MM.1S (cell line): Measurements from ENCODE around the gene PIGU.

ENCODE experiments used
- DNase-seq: peaks from one replicate; pipeline ENCODE4 v3.0.0-alpha.2; 2015
- H2AFZ ChIP-seq: fragments of 300-600 bp; sonication (generic); 2 replicates; pipeline ENCODE4 v1.6.0; 2016; ENCODE audit warnings: antibody characterized with exemption, low read length
- H3F3A ChIP-seq: fragments of 300-600 bp; sonication (generic); 2 replicates; pipeline ENCODE4 v1.6.1; 2016; ENCODE audit warnings: mild to moderate bottlenecking, antibody characterized with exemption, low read length, moderate library complexity, mixed read lengths; ENCODE audit not compliant: insufficient read depth
- H3K27ac ChIP-seq: fragments of 300-600 bp; sonication (generic); 2 replicates; pipeline ENCODE4 v1.5.1; 2016; ENCODE audit warnings: mild to moderate bottlenecking, low read length
- H3K27me3 ChIP-seq: fragments of 300-600 bp; sonication (generic); replicated peaks from 2 replicates; pipeline ENCODE4 v1.6.0; 2016; ENCODE audit warnings: low read length; ENCODE audit not compliant: insufficient read depth
- H3K36me3 ChIP-seq: fragments of 300-600 bp; sonication (generic); replicated peaks from 2 replicates; pipeline ENCODE4 v1.6.1; 2016; ENCODE audit warnings: mild to moderate bottlenecking, low read length, mixed read lengths; ENCODE audit not compliant: insufficient read depth
- H3K4me1 ChIP-seq: fragments of 300-600 bp; sonication (generic); 2 replicates; pipeline ENCODE4 v1.6.1; 2016; ENCODE audit warnings: low read length, mixed read lengths
- H3K4me2 ChIP-seq: fragments of 300-600 bp; sonication (generic); 2 replicates; pipeline ENCODE4 v1.6.0; 2016; ENCODE audit warnings: low read depth, low read length
- H3K4me3 ChIP-seq: fragments of 300-600 bp; sonication (generic); 2 replicates; pipeline ENCODE4 v1.5.1; 2016; ENCODE audit warnings: low read length, mixed read lengths
- H3K79me2 ChIP-seq: fragments of 300-600 bp; sonication (generic); 2 replicates; pipeline ENCODE4 v1.6.1; 2016; ENCODE audit warnings: mixed run types, low read length, mixed read lengths
- H3K9ac ChIP-seq: fragments of 300-600 bp; sonication (generic); 2 replicates; pipeline ENCODE4 v1.6.1; 2016; ENCODE audit warnings: low read length, mixed read lengths
- H3K9me2 ChIP-seq: fragments of 300-600 bp; sonication (generic); replicated peaks from 2 replicates; pipeline ENCODE4 v1.6.1; 2016; ENCODE audit warnings: mild to moderate bottlenecking, low read length, mixed read lengths; ENCODE audit not compliant: insufficient read depth
- H3K9me3 ChIP-seq: fragments of 300-600 bp; sonication (generic); replicated peaks from 2 replicates; pipeline ENCODE4 v1.6.1; 2016; ENCODE audit warnings: mild to moderate bottlenecking, low read length, mixed read lengths; ENCODE audit not compliant: insufficient read depth
- H4K20me1 ChIP-seq: fragments of 300-600 bp; sonication (generic); 2 replicates; pipeline ENCODE4 v1.6.1; 2016; ENCODE audit warnings: mild to moderate bottlenecking, low read length, moderate library complexity, mixed read lengths; ENCODE audit not compliant: insufficient read depth
- CTCF ChIP-seq: fragments of 300-600 bp; sonication (generic); IDR thresholded peaks from 2 replicates; pipeline ENCODE4 v1.5.1; 2016; ENCODE audit warnings: antibody characterized with exemption, low read length, mixed read lengths
- EZH2 ChIP-seq: fragments of 300-600 bp; sonication (generic); optimal IDR thresholded peaks from 2 replicates; pipeline ENCODE3; 2017; ENCODE audit warnings: low read depth, mild to moderate bottlenecking, antibody characterized with exemption, low read length, mixed read lengths
- EZH2phosphoT487 ChIP-seq: fragments of 300-600 bp; sonication (generic); IDR thresholded peaks from 2 replicates; pipeline ENCODE4 v1.6.1; 2018; ENCODE audit warnings: antibody characterized with exemption, low read length

The PIGU gene

GRCh38 chr20:34701405-34702085 is 24.7 kb upstream of the PIGU start:
- Histone ChIP-seq H4K20me1 (no peaks in the 10 kb centered on the region), H3K9me3 (no peaks in the 10 kb centered on the region), H3K27me3 (no peaks in the 10 kb centered on the region), H3K9me2 (no peaks in the 10 kb centered on the region), H3F3A (peaks cover 7% of the 10 kb centered on the region; the same call in 1 of the 2 replicates), H3K27ac (no peak overlapping the region), H2AFZ (no peak overlapping the region), H3K36me3 (no peaks in the 10 kb centered on the region), H3K79me2 (no peaks in the 10 kb centered on the region), H3K4me1 (peaks cover 7% of the 10 kb centered on the region; the same call in 1 of the 2 replicates), H3K4me2 (no peak overlapping the region), H3K4me3 (no peak overlapping the region), H3K9ac (no peak overlapping the region)
- DNase-seq, result no peak
- no peak for TF ChIP-seq EZH2
- no peak for TF ChIP-seq CTCF
- TF ChIP-seq EZH2phosphoT487, result no peak

GRCh38 chr20:34693414-34693813 is 16.5 kb upstream of the PIGU start:
- Histone ChIP-seq H3K27me3 (no peaks in the 10 kb centered on the region), H3K9ac (no peak overlapping the region), H3F3A (no peaks in the 10 kb centered on the region), H3K4me3 (no peak overlapping the region), H4K20me1 (no peaks in the 10 kb centered on the region), H3K36me3 (no peaks in the 10 kb centered on the region), H3K4me2 (no peak overlapping the region), H3K79me2 (no peaks in the 10 kb centered on the region), H3K27ac (no peak overlapping the region), H2AFZ (no peak overlapping the region), H3K4me1 (no peaks in the 10 kb centered on the region), H3K9me3 (no peaks in the 10 kb centered on the region), H3K9me2 (no peaks in the 10 kb centered on the region)
- TF ChIP-seq EZH2phosphoT487 (no peak), EZH2 (no peak), CTCF (no peak)
- no peak for DNase-seq

GRCh38 chr20:34691838-34692237 is 14.9 kb upstream of the PIGU start:
- Histone ChIP-seq H3K27ac (no peak overlapping the region), H3K9me3 (no peaks in the 10 kb centered on the region), H3K9ac (no peak overlapping the region), H3K4me1 (no peaks in the 10 kb centered on the region), H3K9me2 (no peaks in the 10 kb centered on the region), H3F3A (no peaks in the 10 kb centered on the region), H4K20me1 (no peaks in the 10 kb centered on the region), H3K4me3 (no peak overlapping the region), H3K79me2 (no peaks in the 10 kb centered on the region), H3K36me3 (no peaks in the 10 kb centered on the region), H3K27me3 (no peaks in the 10 kb centered on the region), H2AFZ (no peak overlapping the region), H3K4me2 (no peak overlapping the region)
- TF ChIP-seq EZH2, result no peak
- no peak for TF ChIP-seq EZH2phosphoT487
- TF ChIP-seq CTCF, result no peak
- no peak for DNase-seq
